Panc1 (cell line): ENCODE data around the gene MLYCD. TPM values are rescaled to one million over a fixed set of nuclear protein-coding genes. Genes with fewer than 3 reads are reported as not detected.

Experiments
- ATAC-seq: fragments of 200-7000 bp; cut with Tn5 transposase; 2 replicates; pipeline ENCODE4 v1.9.1; 2020; ENCODE audit warnings: mild to moderate bottlenecking, moderate library complexity
- BruUV-seq: library from RNA; stranded (reverse); fragments of 400-500 nt; replicated peaks from 2 replicates; lab custom pipeline; 2021; lab: Mats Ljungman, UMichigan
- CTCF ChIA-PET: fragments of 300-600 bp; sonication (Branson Sonifier 250); formaldehyde crosslinking; loops from one replicate; lab custom pipeline; 2022; ENCODE audit warnings: antibody characterized with exemption; lab: Charles Lee
- POLR2A ChIA-PET: fragments of 300-600 bp; sonication (Branson Sonifier 250); formaldehyde crosslinking; loops from one replicate; lab custom pipeline; 2022; ENCODE audit warnings: antibody characterized with exemption; lab: Charles Lee
- DNase-seq: peaks from one replicate; pipeline ENCODE4 v3.0.0-alpha.2; 2010; ENCODE audit warnings: low read depth, low spot score
- H3K27ac ChIP-seq: 2 replicates; pipeline ENCODE4 v1.5.1; 2011; ENCODE audit warnings: mild to moderate bottlenecking, low read length, inconsistent platforms
- H3K27me3 ChIP-seq: fragments of 200-500 bp; sonication (Bioruptor generic); 2 replicates; pipeline ENCODE4 v1.6.0; 2014; ENCODE audit warnings: low read length, inconsistent platforms; ENCODE audit not compliant: control insufficient read depth, insufficient read depth
- H3K36me3 ChIP-seq: fragments of 200-500 bp; sonication (Bioruptor generic); 2 replicates; pipeline ENCODE4 v1.5.1; 2014; ENCODE audit warnings: inconsistent platforms, mild to moderate bottlenecking, low read length, moderate library complexity; ENCODE audit not compliant: control insufficient read depth, insufficient read depth
- H3K4me1 ChIP-seq: 2 replicates; pipeline ENCODE4 v1.5.1; 2011; ENCODE audit warnings: inconsistent platforms, mild to moderate bottlenecking, low read length, moderate library complexity; ENCODE audit not compliant: control insufficient read depth, insufficient read depth
- H3K4me3 ChIP-seq, 2 experiments: 2 replicates each; pipeline ENCODE4 v1.5.1; 2011 to 2012; ENCODE audit warnings: low read depth in 2 of 2, low read length in 2 of 2, mild to moderate bottlenecking in 2 of 2, inconsistent platforms in 1 of 2, moderate library complexity in 1 of 2
- H3K9me3 ChIP-seq: fragments of 200-500 bp; sonication (Bioruptor generic); 2 replicates; pipeline ENCODE4 v1.5.1; 2014; ENCODE audit warnings: low read depth, mild to moderate bottlenecking, inconsistent platforms, low read length, moderate library complexity; ENCODE audit not compliant: control insufficient read depth, insufficient read depth
- POLR2AphosphoS5 ChIP-seq: IDR thresholded peaks from 2 replicates; pipeline ENCODE4 v1.6.1; 2012; ENCODE audit warnings: mild to moderate bottlenecking, low read depth, low read length, moderate library complexity
- SIN3A ChIP-seq: IDR thresholded peaks from 2 replicates; pipeline ENCODE4 v1.6.1; 2012; ENCODE audit warnings: low read depth, mild to moderate bottlenecking, low read length, moderate library complexity, borderline replicate concordance; ENCODE audit not compliant: insufficient read depth
- TCF7L2 ChIP-seq: IDR thresholded peaks from 2 replicates; pipeline ENCODE4 v1.6.1; 2011; ENCODE audit warnings: mild to moderate bottlenecking, low read depth, low read length, inconsistent platforms
- in situ Hi-C: cut with HindIII; loops from 2 replicates; pipeline ENCODE4 v1.10.0; 2016; ENCODE audit warnings: low sequenced_read_pairs, low pct_unique_long_range_greater_than_20kb
- intact Hi-C: fragments of 100-400 bp; cut with micrococcal nuclease; formaldehyde crosslinking; loops from one replicate; pipeline ENCODE4 v1.10.0; 2022; ENCODE audit not compliant: unreplicated experiment
- total RNA-seq: library from RNA; stranded (reverse); gene quantifications from one replicate; pipeline ENCODE4 v1.2.1, GENCODE V29; 2021; ENCODE audit not compliant: unreplicated experiment
- TF ChIP-seq, protein P1 (sequence below), 2 experiments: IDR thresholded peaks; 2 replicates each; pipeline ENCODE4 v1.6.1; 2011 to 2012; ENCODE audit warnings: low read depth in 2 of 2, control low read depth in 1 of 2, low read length in 1 of 2, mild to moderate bottlenecking in 1 of 2, moderate library complexity in 1 of 2; ENCODE audit not compliant: insufficient read depth in 1 of 2
- TF ChIP-seq, protein P2 (sequence below): fragments of 450-650 bp; IDR thresholded peaks from 2 replicates; pipeline ENCODE4 v1.5.1; 2017; ENCODE audit warnings: mild to moderate bottlenecking

The MLYCD gene
- total RNA-seq, 1 experiment from 2014 or later = 2.2 TPM

DNA sequence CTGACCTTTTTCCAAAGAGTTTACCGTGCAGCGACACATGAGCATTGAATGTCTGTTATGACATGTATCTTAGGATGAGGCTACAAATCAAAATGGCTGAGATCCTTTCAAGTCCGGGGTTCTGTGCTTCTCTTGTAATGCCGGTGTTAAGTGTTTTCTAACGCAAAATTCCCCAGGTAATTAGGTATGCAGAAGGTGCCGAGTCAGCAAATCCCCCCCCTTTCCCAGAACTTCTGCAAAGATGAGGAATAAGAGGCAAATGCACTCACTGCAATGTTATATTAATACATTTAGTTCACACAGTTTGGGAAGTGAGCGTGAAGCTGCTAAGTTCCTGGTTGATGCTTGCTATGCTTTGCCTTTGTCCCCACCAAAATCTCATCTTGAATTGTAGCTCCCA is 36.3 kb upstream of the MLYCD start:
- POLR2A ChIA-PET = no interaction called here
- in situ Hi-C loops (no loop called here), intact Hi-C loops (no loop called here)
- no peaks in the 10 kb centered on the region for H3K4me1 ChIP-seq
- no TSS peak for BruUV-seq
- CTCF ChIA-PET = no interaction called here
- H3K36me3 ChIP-seq = no peaks in the 10 kb centered on the region
- H3K9me3 ChIP-seq = no peaks in the 10 kb centered on the region
- ATAC-seq (no peak), DNase-seq (no peak)
- TF ChIP-seq, protein P1, sequence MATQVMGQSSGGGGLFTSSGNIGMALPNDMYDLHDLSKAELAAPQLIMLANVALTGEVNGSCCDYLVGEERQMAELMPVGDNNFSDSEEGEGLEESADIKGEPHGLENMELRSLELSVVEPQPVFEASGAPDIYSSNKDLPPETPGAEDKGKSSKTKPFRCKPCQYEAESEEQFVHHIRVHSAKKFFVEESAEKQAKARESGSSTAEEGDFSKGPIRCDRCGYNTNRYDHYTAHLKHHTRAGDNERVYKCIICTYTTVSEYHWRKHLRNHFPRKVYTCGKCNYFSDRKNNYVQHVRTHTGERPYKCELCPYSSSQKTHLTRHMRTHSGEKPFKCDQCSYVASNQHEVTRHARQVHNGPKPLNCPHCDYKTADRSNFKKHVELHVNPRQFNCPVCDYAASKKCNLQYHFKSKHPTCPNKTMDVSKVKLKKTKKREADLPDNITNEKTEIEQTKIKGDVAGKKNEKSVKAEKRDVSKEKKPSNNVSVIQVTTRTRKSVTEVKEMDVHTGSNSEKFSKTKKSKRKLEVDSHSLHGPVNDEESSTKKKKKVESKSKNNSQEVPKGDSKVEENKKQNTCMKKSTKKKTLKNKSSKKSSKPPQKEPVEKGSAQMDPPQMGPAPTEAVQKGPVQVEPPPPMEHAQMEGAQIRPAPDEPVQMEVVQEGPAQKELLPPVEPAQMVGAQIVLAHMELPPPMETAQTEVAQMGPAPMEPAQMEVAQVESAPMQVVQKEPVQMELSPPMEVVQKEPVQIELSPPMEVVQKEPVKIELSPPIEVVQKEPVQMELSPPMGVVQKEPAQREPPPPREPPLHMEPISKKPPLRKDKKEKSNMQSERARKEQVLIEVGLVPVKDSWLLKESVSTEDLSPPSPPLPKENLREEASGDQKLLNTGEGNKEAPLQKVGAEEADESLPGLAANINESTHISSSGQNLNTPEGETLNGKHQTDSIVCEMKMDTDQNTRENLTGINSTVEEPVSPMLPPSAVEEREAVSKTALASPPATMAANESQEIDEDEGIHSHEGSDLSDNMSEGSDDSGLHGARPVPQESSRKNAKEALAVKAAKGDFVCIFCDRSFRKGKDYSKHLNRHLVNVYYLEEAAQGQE (IDR thresholded peaks at IDR 0.05; ENCODE audit: insufficient read depth in 1 of 2, low read depth in 2 of 2, low read length in 1 of 2) = no peak
- TF ChIP-seq TCF7L2 (no peak), POLR2AphosphoS5 (no peak), SIN3A (no peak)
- TF ChIP-seq, protein P2, sequence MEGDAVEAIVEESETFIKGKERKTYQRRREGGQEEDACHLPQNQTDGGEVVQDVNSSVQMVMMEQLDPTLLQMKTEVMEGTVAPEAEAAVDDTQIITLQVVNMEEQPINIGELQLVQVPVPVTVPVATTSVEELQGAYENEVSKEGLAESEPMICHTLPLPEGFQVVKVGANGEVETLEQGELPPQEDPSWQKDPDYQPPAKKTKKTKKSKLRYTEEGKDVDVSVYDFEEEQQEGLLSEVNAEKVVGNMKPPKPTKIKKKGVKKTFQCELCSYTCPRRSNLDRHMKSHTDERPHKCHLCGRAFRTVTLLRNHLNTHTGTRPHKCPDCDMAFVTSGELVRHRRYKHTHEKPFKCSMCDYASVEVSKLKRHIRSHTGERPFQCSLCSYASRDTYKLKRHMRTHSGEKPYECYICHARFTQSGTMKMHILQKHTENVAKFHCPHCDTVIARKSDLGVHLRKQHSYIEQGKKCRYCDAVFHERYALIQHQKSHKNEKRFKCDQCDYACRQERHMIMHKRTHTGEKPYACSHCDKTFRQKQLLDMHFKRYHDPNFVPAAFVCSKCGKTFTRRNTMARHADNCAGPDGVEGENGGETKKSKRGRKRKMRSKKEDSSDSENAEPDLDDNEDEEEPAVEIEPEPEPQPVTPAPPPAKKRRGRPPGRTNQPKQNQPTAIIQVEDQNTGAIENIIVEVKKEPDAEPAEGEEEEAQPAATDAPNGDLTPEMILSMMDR = no peak
- no peak overlapping the region for H3K27ac ChIP-seq
- no peaks in the 10 kb centered on the region for H3K27me3 ChIP-seq
- H3K4me3 ChIP-seq = no peak overlapping the region

DNA sequence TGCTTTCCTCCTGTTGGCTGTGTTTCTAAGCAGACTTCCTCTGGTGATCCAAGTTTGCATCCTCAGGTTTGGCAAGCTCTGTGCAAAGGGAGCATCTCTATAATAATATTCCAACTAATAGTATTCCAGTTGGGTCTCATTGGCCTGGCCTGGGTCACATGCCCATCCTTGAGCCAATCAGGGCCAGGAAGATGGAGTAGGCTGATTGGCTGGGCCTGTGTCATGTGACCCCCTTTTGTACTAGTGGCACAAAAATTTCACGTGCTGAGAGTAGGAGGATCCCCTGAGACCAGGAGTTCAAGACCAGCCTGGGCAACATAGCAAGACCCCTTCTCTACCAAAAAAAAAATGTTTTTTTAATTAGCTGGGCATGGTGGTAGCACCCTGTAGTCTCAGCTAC is 35.2 kb upstream of the MLYCD start:
- Histone ChIP-seq H3K36me3 (no peaks in the 10 kb centered on the region), H3K4me3 (no peak overlapping the region), H3K27me3 (no peaks in the 10 kb centered on the region), H3K27ac (no peak overlapping the region), H3K9me3 (no peaks in the 10 kb centered on the region), H3K4me1 (no peaks in the 10 kb centered on the region)
- in situ Hi-C loops (no loop called here), intact Hi-C loops (no loop called here)
- TF ChIP-seq, protein P1 (IDR thresholded peaks at IDR 0.05; ENCODE audit: insufficient read depth in 1 of 2, low read depth in 2 of 2, low read length in 1 of 2) = no peak
- TF ChIP-seq TCF7L2 (no peak), POLR2AphosphoS5 (no peak), SIN3A (no peak)
- TF ChIP-seq, protein P2 = no peak
- DNase-seq = no peak
- ChIA-PET POLR2A (no interaction called here), CTCF (no interaction called here)
- no TSS peak for BruUV-seq
- ATAC-seq = no peak
